ENCODE results near the gene ZBTB1. TPM values are rescaled to one million over a fixed set of nuclear protein-coding genes. Genes with fewer than 3 reads are reported as not detected.

Gene ZBTB1
- total RNA-seq, 1 experiment from 2014 or later, result 24.7 TPM

GRCh38 chr14:64550621-64551333, 46.2 kb downstream of the ZBTB1 start:
- H3K9me3 Mint-ChIP-seq, result no peaks in the 10 kb centered on the region
- H3K27me3 Mint-ChIP-seq (ENCODE audit: low read depth), result peaks cover 31% of the 10 kb centered on the region
- CTCF ChIA-PET, result interaction anchor here (0.8 to 1.8 kb wide), 2 partner anchors 11 to 85 kb away, joined by 6 to 7 read pairs; partner anchors contain the start of gene HSPA2
- TF ChIP-seq ESRRA (CRISPR knock-in tag; IDR thresholded peaks at IDR 0.05; ENCODE audit: borderline replicate concordance) (no peak), TEAD4 (CRISPR knock-in tag; IDR thresholded peaks at IDR 0.05) (no peak), FOXP1 (CRISPR knock-in tag; IDR thresholded peaks at IDR 0.05; ENCODE audit: borderline replicate concordance) (no peak), ZNF396 (CRISPR knock-in tag; IDR thresholded peaks at IDR 0.05; ENCODE audit: borderline replicate concordance) (no peak), HMGA2 (CRISPR knock-in tag; IDR thresholded peaks at IDR 0.05) (no peak), IRF2 (CRISPR knock-in tag; IDR thresholded peaks at IDR 0.05; ENCODE audit: borderline replicate concordance, low read depth) (no peak), SMAD3 (CRISPR knock-in tag; IDR thresholded peaks at IDR 0.05; ENCODE audit: borderline replicate concordance) (no peak), ZBTB43 (CRISPR knock-in tag; IDR thresholded peaks at IDR 0.05) (no peak), ZNF317 (CRISPR knock-in tag; IDR thresholded peaks at IDR 0.05; ENCODE audit: borderline replicate concordance, low read depth) (no peak), GRHL2 (CRISPR knock-in tag; IDR thresholded peaks at IDR 0.05; ENCODE audit: insufficient replicate concordance, severe bottlenecking) (no peak), ATF6 (CRISPR knock-in tag; IDR thresholded peaks at IDR 0.05) (no peak), PREB (CRISPR knock-in tag; IDR thresholded peaks at IDR 0.05; ENCODE audit: borderline replicate concordance) (no peak), FOXK1 (CRISPR knock-in tag; IDR thresholded peaks at IDR 0.05) (no peak), NR1H2 (CRISPR knock-in tag; IDR thresholded peaks at IDR 0.05) (no peak), MAX (CRISPR knock-in tag; IDR thresholded peaks at IDR 0.05) (no peak), ZNF219 (CRISPR knock-in tag; IDR thresholded peaks at IDR 0.05; ENCODE audit: borderline replicate concordance) (no peak)
- POLR2A ChIA-PET, result interaction anchor here (1.0 kb wide), 1 partner anchor 11 kb away, joined by 3 read pairs; the partner anchor contains the start of gene HSPA2
- peak overlapping the region; percentile 62 for H3K4me3 Mint-ChIP-seq
- DNase-seq (ENCODE audit: low spot score) (no peak), ATAC-seq (no peak)
- H3K27ac Mint-ChIP-seq, result no peak overlapping the region
- H3K36me3 Mint-ChIP-seq, result no peaks in the 10 kb centered on the region; the same call in 1 of the 2 replicates
- H3K4me1 Mint-ChIP-seq, result peaks cover 21% of the 10 kb centered on the region

GRCh38 chr14:64554556-64554955, 50.0 kb downstream of the ZBTB1 start:
- ChIA-PET CTCF (interaction anchor here (1.2 to 1.4 kb wide), 3 partner anchors 44 to 210 kb away, joined by 4 to 6 read pairs (median 4); no protein-coding TSS in a partner anchor), POLR2A (interaction anchor here (1.7 kb wide), 1 partner anchor 14 kb away, joined by 3 read pairs; the partner anchor contains the start of gene HSPA2)
- no peak for ATAC-seq
- no peaks in the 10 kb centered on the region for H3K9me3 Mint-ChIP-seq
- H3K4me3 Mint-ChIP-seq, result no peak overlapping the region
- H3K36me3 Mint-ChIP-seq, result no peaks in the 10 kb centered on the region
- peaks cover 20% of the 10 kb centered on the region for H3K27me3 Mint-ChIP-seq (ENCODE audit: low read depth)
- TF ChIP-seq NR3C1 (CRISPR knock-in tag; conservative IDR thresholded peaks at IDR 0.05; ENCODE audit: low read depth) (no peak), EMX1 (CRISPR knock-in tag; IDR thresholded peaks at IDR 0.05) (no peak), ZNF138 (CRISPR knock-in tag; conservative IDR thresholded peaks at IDR 0.05) (no peak), NR2C2 (CRISPR knock-in tag; IDR thresholded peaks at IDR 0.05) (no peak), GRHL2 (CRISPR knock-in tag; IDR thresholded peaks at IDR 0.05; ENCODE audit: insufficient replicate concordance, severe bottlenecking) (no peak), MLX (CRISPR knock-in tag; IDR thresholded peaks at IDR 0.05) (no peak)
- DNase-seq (ENCODE audit: low spot score), result no peak
- no peak overlapping the region for H3K27ac Mint-ChIP-seq
- H3K4me1 Mint-ChIP-seq, result peaks cover 12% of the 10 kb centered on the region
